ENCODE results near the gene KIF17.
"Not testable (repeated sequence)": the region's sequence is repeated elsewhere in the genome, so short reads cannot be mapped to it uniquely, and the experiment has no call there.

Gene KIF17

DNA sequence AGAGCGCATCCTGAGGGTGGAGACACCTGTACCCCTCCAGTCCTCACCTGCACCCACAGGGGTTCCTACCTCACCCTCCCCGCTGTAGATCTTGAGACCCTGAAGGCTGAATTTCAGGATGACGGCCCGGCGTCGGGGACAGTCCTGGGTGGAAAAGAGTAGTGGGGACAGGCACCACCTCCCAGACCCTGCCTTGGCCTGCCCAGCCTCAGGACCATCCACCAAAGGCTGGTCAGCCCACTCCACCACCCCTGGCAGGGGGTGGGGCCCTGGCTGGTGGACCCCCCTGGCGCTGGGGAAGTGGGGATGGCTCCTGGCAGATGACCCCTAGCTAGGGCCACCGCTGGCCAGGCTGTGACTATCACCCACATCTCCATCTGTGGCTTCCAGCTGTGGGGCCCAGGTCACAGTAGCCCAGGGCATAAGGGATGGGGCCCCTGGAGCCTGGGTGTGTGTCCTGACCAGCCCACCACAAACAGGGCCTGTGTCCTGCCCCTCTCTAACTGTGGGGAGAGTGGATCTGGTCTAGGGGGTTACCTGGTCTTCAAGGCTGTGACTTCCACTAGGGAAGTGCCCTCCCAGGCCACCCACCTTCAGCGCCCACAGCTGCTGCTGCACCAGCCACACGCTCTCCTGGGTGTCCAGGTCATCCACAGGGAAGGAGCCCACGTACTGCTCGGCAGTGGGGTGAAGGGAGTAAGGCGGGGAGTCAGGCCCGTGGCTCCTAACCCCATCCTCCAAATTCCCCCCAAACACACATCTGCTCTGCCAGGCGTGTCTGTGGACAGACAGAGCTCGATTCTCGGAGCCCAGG is 9.3 kb upstream of the KIF17 start:
- no peak for DNase-seq

DNA sequence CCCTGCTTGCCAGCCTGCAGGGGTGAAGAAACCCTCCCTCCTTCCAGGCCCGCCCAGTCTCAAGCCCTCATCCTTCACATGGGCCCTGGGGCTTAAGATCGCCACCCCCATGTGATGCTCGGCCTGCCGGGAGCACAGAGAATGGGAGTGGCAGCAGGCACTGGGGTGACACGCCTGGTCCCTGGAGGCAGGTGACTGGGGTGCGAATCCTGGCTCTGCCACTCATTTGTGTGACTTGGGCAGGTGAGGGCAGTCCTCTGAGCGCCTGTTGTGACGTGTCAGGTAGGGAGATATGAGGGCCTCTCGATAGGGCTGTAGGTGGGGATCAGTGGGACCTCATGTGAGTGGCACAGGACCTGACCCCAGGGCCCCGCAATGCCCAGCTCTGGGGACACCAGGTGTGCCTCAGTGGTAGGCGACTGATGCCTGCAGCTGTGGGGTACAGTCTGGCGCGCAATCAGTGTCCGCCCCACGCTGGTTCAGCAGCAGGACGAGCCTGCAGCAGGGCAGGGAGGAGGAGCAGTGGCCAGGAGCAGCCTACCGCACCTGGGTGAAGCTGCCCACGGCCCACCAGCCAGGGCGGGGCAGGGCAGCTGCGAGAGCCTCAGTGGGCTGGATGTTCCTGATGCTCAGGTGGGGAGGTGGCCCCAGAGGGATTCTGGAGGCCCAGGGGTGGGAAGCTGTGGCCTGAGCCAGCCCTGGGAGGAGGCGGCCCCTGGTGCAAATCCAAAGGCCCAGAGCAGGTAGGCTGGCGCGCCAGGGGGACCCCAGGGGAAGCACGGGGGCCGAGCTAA is 8.5 kb upstream of the KIF17 start:
- DNase-seq = no peak

GRCh38 chr1:20725189-20726117 is 7.6 kb upstream of the KIF17 start:
- DNase-seq = no peak

DNA sequence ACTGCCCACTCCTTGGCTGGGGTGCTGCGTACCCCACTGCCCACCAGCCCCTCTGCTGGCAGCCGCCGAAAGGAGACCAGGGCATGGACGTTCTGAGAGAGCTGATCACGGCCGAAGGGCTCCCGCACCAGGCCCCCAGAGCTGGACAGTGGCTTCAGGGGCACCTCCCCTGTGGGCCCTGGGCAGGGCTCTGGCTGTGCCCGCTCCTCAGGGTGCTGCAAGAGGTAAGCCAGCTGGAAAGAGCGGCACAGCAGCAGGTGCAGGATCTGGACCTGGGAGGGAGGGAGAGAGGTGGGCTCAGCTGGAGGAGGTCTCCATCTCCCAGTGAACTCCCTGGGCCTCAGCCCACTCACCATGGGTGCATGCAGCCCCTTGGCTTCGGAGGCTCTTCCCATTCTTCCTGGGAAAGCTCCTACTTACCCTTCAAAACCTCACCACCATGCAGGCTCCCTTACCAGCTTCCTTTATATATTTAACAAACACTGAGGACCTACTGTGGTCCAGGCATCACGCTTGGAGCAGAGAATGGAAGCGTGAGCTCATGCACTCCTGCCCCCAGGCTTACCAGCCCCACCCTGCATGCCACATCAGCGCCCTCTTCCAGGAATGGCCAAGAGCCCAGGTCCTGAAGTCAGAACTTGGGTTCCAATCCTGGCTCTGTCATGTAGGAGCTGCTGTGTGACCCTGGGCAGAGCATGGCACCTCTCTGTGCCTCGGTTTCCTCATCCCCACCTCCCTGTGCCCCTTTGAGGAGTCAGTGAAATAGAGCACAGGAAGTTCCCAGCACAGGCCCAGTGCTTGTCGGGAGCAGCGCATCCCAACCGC is 6.8 kb upstream of the KIF17 start:
- DNase-seq = no peak

GRCh38 chr1:20723537-20724363 is 5.9 kb upstream of the KIF17 start:
- DNase-seq = no peak

DNA sequence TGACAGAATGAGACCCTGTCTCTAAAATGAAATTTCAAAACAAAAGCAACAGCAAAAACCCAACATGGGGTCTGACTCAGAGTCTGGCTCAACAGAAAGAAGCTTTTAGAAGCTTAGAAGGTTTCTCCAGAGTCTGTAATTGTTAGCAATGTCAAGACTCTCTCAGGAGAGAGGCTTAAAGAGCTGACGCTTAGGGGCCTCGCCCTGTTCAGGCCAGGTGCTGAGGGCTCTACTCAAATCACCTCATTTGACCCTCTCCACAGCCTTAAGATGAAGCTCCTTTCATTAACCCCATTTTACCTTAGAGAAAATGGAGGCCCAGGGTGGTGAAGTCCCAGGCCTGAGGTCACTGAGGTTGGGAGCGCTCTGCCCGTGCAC is 5.3 kb upstream of the KIF17 start:
- no peak for DNase-seq

GRCh38 chr1:20721117-20722061 is 3.6 kb upstream of the KIF17 start:
- no peak for DNase-seq

DNA sequence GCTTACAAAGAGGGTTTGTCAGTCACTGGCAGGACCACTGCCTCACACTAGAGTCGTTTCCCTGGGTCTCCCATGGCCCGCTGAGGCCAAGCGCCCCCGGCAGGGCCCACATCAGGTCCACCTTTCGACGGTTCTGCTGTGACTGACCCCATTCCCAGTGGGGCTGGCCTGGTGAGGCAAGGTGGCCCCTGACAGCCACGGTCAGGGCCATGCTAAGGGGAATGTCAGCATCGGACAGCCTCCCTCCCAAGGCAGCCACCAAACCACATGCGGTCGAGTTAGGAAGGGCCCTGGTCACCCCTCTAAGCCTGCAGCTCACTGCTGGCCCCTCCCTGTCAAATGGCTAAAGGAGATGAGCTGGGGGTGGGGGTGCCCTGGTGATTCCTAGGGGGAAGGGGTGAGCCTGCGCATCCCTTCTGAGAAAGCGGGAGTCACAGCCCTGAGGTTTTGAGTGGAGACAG is 2.9 kb upstream of the KIF17 start:
- no peak for DNase-seq

DNA sequence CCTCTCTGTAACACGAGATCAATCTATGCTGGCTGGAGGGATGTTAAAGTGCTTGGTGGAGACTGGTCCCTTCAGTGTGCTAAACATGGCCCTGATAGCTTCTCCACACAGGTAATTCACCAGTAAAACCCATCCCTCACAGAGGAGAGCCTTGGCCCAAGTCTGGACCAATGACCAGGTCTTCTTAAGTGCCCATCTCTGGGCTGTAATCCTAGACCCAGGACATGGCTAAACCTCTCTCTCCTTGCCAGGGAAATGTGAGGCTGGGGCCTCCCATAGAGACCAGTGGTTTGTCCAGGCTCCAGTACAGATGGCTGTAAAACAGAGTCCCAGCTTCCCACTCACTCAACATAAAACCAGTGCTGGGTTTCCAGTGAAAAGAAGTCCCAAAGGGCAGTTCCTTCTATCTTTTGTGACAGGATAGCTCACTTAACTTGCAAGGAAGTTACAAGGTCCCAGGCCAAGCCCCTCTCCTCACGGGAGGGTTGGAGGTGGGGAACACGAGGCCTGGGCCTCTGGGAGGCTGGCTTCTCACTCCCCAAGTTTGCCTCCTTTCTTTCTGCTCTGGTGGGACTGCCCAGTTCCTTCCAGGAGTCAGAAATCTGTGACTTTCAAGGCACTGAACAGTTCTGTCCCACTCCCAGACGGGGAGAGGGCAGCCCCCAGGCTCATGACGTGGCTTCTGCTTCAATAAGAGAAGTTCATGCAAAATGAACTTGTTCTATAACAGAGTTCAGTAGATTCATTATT is 2.2 kb upstream of the KIF17 start:
- DNase-seq = no peak

DNA sequence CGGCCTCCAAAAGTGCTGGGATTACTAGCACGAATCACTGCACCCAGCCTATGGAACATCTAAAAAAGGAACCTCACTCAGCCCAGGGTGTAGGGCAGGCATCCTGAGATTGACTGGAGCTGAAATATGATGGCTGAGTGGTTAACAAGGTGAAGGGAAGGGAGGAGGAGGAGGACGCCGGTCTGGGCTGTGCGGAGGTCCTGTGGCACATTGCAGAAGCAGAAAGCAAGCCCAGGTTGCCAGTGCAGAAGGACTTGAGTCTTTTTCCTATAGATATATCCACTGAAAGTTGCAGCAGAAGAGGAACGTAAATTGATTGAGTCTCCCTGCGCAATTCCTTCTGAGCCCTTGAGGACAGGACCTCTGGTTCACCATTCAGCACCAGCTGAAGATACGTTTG is 1.5 kb upstream of the KIF17 start:
- DNase-seq = peak; percentile 3

DNA sequence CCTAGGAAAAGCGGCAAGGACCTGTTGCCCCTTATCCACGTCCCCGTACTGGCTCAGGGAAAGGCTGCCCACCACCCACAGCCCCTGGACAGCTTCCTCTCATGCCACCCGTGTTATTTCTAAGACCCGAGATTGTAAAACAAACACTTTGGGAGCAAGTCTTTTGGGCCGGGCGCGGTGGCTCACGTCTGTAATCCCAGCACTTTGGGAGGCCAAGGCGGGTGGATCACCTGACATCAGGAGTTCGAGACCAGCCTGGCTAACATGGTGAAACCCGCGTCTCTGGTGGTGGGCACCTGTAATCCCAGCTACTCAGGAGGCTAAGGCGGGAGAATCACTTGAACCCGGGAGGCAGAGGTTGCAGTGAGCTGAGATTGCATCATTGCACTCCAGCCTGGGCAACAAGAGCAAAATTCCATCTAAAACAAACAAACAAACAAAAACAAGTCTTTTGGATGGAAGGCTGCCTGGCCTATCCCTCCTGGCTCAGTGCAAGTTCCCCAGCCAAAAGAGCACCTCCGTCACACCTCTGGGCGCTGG is 606 bp upstream of the KIF17 start:
- not testable (repeated sequence) for DNase-seq

DNA sequence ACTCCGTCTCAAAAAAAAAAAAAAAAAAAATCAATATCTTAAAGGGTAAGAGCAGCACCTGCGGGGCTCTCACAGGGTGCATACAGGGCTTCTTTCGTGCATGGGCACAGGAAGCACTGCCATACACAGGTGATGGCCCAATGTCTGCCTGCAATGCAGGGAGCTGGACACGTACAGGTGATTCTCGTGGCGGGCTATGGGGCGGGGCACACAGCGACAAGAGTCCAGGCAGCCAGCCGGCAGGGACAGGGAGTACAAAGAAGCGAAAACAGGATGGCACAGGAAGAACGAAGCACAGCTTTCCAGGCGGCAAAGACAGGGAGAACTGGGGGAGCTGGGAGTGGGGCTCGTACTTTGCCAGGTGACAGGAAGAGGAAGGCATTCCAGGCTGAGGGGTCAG is 1.6 kb downstream of the KIF17 start:
- no peak for DNase-seq

GRCh38 chr1:20715406-20715805 is 2.4 kb downstream of the KIF17 start:
- DNase-seq = no peak

DNA sequence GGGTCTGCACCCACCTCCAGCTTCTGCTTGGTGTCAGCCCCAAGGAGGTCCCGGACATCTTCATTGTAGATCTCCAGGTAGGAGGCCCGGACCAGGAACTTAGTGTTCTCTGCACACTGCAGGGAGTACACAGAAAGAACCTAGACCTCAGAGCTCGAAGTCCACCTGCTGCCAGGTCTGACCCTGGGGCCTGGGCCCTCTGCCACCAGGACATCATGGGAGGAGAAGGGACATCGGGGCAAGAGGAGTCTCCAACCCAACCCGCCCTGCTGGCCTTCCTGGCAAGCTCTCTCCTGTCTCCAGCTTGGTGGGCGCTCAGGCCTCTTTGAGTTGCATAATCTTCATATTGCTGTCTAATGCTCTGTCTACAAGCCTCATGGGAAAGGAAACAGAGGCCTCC is 4.4 kb downstream of the KIF17 start:
- no peak for DNase-seq

DNA sequence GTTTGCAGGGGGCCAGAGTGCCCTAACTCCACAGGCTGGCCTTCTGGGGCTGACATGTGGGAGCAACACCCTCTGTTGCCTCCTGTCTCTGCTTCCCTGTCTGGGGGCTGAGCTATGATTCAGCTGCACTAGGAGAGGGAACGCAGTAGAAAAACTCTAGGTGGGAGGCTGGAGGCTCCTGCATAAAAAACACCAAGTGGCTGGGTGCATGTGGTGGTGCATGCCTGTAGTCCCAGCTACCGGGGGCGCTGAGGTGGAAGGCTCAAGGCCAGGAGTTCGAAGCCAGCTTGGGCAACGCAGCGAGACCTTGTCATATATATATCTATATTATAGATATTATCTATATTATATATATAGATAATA is 5.6 kb downstream of the KIF17 start:
- no peak for DNase-seq

- no peak for DNase-seq
Observed at GRCh38 chr1:20711285-20712214, 6.3 kb downstream of the KIF17 start.

- no peak for DNase-seq
Observed at GRCh38 chr1:20710469-20711284, 7.1 kb downstream of the KIF17 start.

All from activated CD4-positive, CD25-positive, alpha-beta regulatory T cell treated with anti-CD3 and anti-CD28 coated beads, Interleukin-2, amount 50 U/mL, for 72 hours (primary cell).